Measurements from ENCODE around the gene GDAP2. TPM values are rescaled to one million over a fixed set of nuclear protein-coding genes. Genes with fewer than 3 reads are reported as not detected.

The GDAP2 gene
- total RNA-seq, 4 donors from 2014 or later = 19.9 to 28.1 (median 24.8) TPM

DNA sequence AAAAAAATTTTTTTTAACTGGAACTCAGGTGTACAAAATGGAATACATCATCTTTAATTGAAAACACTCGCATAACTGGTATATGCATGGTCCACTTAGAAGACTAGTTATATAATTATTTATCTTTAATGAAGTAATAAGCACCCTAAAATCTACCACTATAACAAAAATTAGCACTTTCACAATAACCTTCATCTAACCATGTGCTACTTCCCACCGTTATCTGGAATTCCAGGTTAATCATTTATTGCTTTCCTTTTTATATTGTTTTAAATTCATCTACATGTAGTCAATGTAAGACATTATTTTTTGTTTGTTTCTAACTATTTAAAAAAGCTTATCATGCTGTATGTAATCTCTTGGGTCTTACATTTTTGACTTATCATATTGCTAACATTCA, 39.0 kb downstream of the GDAP2 start:
- TF ChIP-seq, protein P1, sequence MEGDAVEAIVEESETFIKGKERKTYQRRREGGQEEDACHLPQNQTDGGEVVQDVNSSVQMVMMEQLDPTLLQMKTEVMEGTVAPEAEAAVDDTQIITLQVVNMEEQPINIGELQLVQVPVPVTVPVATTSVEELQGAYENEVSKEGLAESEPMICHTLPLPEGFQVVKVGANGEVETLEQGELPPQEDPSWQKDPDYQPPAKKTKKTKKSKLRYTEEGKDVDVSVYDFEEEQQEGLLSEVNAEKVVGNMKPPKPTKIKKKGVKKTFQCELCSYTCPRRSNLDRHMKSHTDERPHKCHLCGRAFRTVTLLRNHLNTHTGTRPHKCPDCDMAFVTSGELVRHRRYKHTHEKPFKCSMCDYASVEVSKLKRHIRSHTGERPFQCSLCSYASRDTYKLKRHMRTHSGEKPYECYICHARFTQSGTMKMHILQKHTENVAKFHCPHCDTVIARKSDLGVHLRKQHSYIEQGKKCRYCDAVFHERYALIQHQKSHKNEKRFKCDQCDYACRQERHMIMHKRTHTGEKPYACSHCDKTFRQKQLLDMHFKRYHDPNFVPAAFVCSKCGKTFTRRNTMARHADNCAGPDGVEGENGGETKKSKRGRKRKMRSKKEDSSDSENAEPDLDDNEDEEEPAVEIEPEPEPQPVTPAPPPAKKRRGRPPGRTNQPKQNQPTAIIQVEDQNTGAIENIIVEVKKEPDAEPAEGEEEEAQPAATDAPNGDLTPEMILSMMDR (IDR thresholded peaks at IDR 0.05) = no peak
- ATAC-seq (ENCODE audit: low FRiP score) (no peak), DNase-seq (ENCODE audit: low spot score) (no peak)

DNA sequence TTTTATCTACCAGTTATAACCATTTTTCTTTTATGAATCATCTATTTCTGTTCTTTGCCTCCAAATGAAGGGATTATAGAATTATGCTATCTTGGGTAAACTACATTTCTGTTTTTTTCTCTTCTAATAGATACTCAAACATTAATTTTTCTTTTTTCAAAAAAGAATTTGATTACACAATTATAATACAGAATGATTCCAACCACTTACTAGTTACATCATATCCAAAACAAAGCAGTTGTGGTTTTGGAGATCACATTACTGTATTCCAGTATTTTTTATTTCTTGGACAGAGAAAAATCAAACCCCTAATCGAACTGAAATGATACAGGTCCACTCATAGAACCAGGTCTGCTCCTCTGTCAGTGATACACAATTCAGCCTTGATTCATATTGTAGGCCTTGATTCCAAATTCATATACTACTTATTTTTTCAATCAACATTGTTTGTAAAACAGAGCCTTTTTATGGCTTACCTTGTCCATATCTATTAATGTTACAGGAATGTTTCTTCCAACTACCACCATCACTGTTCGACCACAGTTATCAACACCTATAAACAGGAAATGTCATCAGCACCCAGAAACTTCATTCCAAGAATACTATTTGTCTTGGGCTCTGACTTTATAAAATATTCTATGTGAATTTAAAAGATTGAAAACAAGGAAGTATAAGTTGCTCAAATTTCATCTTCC, 43.2 kb downstream of the GDAP2 start:
- TF ChIP-seq, protein P1 (IDR thresholded peaks at IDR 0.05) = no peak

DNA sequence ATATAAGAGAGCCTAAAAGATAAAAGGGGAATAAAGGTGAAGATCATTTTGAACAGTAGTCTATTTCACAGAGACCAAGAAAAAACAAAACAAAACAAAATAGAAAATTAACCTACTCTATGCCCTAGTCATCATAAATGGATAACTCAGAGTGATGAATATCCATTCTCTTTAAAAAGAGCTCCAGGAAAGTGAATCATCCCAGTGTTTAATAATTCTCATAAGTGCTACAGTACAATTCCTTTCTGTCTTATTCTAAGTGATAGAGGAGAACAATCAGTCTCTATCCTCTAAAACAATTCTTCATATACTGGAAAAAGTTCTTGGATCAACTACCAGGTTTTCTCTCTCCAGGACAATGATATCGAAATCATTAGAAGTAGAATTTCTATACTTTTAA, 45.8 kb downstream of the GDAP2 start:
- TF ChIP-seq, protein P1 (IDR thresholded peaks at IDR 0.05) = no peak
- ATAC-seq (ENCODE audit: low FRiP score) (no peak), DNase-seq (ENCODE audit: low spot score) (no peak)

More for the DNA sequence above, 43.2 kb downstream of the GDAP2 start:
- DNase-seq (ENCODE audit: low spot score) (no peak), ATAC-seq (ENCODE audit: low FRiP score) (no peak)

DNA sequence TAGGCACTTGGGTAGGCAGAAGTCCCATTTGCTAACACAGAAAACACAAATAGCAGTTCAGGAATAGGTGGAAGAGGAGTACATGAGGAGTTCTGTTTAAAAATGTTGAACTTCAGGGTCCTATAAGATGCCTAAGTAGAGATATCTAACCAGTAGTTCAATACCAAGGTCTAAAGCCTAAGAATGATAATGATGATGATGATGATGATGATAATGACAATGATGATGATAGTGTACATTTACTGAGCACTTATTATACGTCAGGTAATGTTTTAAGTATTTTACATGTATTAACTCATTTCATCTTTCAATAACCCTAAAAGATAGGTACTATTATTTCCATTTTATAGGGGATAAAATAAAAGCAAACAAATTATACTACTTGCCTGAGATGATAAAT, 50.1 kb downstream of the GDAP2 start:
- ATAC-seq (ENCODE audit: low FRiP score) (no peak), DNase-seq (ENCODE audit: low spot score) (no peak)
- TF ChIP-seq, protein P1 (IDR thresholded peaks at IDR 0.05) = no peak

DNA sequence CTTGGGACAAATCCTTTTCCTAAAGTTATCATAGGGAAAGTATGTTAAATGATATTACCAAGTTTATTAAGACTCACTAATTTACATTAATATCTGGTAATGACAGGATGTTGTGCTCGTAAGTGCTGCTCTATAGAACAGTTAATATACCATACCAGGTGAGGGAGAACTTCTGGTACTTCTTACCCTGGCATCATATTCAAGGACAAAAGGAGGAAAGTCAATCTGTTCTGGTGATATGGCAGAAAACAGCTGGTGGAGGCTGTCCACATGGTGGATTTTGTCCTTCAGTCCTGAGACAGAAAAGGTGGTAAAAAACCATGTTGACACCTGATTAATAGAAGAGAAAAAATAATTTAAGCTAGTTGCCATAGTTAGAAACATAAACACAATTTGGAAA, 51.6 kb downstream of the GDAP2 start:
- TF ChIP-seq, protein P1 (IDR thresholded peaks at IDR 0.05) = no peak
- DNase-seq (ENCODE audit: low spot score) (no peak), ATAC-seq (ENCODE audit: low FRiP score) (no peak)

DNA sequence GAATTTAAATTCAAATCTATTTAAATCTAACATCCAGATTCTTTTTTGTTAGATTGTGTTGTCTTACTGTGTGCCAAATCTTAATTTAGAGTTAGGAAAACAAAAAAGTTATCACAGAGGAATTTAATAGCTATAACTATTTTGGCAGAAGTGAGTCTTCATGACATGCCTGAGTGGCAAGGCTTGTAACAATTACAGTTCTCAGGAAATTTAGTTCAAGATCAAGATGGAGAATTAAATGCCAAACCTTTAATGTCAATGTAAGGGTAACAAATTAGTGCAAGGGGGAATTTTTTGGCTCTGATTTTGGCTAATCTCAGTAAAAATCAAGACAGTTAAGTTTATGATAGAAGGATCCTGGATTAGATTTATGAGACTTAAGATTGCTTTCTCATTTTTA, 58.4 kb downstream of the GDAP2 start:
- DNase-seq (ENCODE audit: low spot score) (no peak), ATAC-seq (ENCODE audit: low FRiP score) (no peak)
- TF ChIP-seq, protein P1 (IDR thresholded peaks at IDR 0.05) = no peak

DNA sequence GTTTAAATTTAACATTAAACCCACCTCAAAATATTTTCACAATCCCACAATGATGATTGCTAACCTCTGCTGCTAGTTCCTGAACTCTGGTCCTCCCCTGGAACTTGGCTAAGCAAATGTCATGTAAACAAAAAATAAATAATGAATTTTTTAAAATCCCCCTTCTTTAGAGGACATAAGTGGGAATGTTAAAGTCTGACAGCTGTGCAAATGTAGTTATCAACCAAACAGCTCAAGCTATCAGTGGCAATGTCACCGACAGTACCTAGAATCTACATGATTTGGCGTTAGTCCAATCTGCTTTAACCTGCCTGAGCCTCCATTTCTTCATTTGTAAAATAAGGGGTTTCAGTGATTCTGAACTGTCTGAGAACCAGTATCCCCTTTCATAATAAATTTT, 67.7 kb downstream of the GDAP2 start:
- TF ChIP-seq, protein P1 (IDR thresholded peaks at IDR 0.05) = no peak
- ATAC-seq (ENCODE audit: low FRiP score) = no peak
- DNase-seq (ENCODE audit: low spot score) = no peak
